Activated CD4-positive, alpha-beta memory T cell treated with anti-CD3 and anti-CD28 coated beads for 36 hours (primary cell): ENCODE data around the gene FBN1. TPM values are rescaled to one million over a fixed set of nuclear protein-coding genes. Genes with fewer than 3 reads are reported as not detected.

Source experiments
- CTCF ChIA-PET: fragments of 350-600 bp; sonication (Branson Sonifier 250); formaldehyde crosslinking; loops from one replicate; lab custom pipeline; 2021; ENCODE audit warnings: antibody characterized with exemption, inconsistent platforms; lab: Charles Lee
- POLR2A ChIA-PET: fragments of 350-600 bp; sonication (Branson Sonifier 250); formaldehyde crosslinking; loops from one replicate; lab custom pipeline; 2021; ENCODE audit warnings: antibody characterized with exemption; lab: Charles Lee
- DNase-seq: peaks from one replicate; pipeline ENCODE4 v3.0.0-alpha.2; 2020
- H3K27ac Mint-ChIP-seq: one replicate; pipeline ENCODE4 v1.8.0; 2021; ENCODE audit warnings: mixed read lengths
- H3K27me3 Mint-ChIP-seq: one replicate; pipeline ENCODE4 v1.8.0; 2021; ENCODE audit warnings: mixed read lengths
- H3K36me3 Mint-ChIP-seq: one replicate; pipeline ENCODE4 v1.8.0; 2021; ENCODE audit warnings: mixed read lengths
- H3K4me1 Mint-ChIP-seq: one replicate; pipeline ENCODE4 v1.8.0; 2021; ENCODE audit warnings: low read depth, mixed read lengths
- H3K4me3 Mint-ChIP-seq: one replicate; pipeline ENCODE4 v1.8.0; 2021; ENCODE audit warnings: mild to moderate bottlenecking, mixed read lengths
- H3K9me3 Mint-ChIP-seq: one replicate; pipeline ENCODE4 v1.8.0; 2021; ENCODE audit warnings: mixed read lengths
- intact Hi-C: fragments of 100-400 bp; cut with micrococcal nuclease; formaldehyde crosslinking; loops from one replicate; pipeline ENCODE4 v1.15.1; 2023
- total RNA-seq, 2 experiments: library from RNA; stranded (reverse); gene quantifications; one replicate each; pipeline ENCODE4 v1.2.3, GENCODE V29; 2021

The FBN1 gene
- total RNA-seq, 2 experiments from 2014 or later: 0.34 to 0.52 TPM

DNA sequence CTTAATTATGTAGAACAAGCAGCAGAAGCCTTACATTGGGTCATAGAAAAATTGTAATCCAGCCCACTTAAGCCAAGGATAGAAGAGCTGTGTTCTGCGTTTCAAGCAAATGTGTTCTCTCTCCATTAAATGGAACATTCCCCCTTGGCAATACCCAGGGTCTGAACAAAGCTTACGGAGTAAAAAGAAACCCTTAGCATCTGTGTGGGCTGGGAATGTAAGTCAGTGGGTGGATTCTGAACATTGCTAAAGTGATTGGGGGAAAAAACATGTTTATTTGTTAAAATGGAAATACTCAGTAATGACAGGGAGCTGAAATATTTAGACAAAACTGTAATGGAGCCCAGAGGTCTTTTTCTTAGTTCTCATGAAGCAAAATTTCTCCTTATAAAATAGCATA is 166.9 kb downstream of the FBN1 start:
- no peak for DNase-seq
- H3K27ac Mint-ChIP-seq: no peak overlapping the region
- H3K4me1 Mint-ChIP-seq: no peaks in the 10 kb centered on the region
- H3K9me3 Mint-ChIP-seq: no peaks in the 10 kb centered on the region
- POLR2A ChIA-PET: no interaction called here
- intact Hi-C loops: no loop called here
- H3K36me3 Mint-ChIP-seq: no peaks in the 10 kb centered on the region
- no peak overlapping the region for H3K4me3 Mint-ChIP-seq
- CTCF ChIA-PET: interaction anchor here (1.1 kb wide), 1 partner anchor 29 kb away, joined by 4 read pairs; no protein-coding TSS in a partner anchor
- H3K27me3 Mint-ChIP-seq: no peaks in the 10 kb centered on the region

DNA sequence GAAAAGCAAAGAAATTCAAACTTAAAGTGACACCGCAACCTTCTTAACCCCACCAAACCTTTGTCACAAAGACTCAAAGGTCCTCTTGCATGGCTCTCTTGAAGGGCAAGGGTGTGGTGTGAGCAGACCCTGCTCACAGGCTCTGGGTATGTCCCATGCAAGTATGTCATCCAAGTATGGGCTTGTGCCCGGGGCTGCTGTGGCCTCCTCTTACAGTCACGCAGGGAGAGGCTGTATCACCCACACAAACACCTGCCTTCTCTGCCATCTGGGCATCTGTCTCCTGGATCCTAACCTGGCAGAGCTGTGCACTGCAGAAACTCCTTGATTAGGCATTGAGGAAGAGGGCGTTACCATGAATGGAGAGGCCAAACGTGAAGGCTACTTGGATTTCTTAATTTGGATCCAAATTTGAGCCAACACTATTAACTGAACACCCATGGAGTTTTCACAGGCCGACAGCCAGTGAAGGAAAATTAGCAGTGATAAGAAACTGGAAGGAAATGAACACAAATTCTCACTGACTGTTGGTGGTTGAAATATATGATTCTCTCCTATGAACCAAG is 167.6 kb downstream of the FBN1 start:
- H3K9me3 Mint-ChIP-seq: no peaks in the 10 kb centered on the region
- H3K27me3 Mint-ChIP-seq: no peaks in the 10 kb centered on the region
- POLR2A ChIA-PET: no interaction called here
- intact Hi-C loops: no loop called here
- CTCF ChIA-PET: no interaction called here
- no peak overlapping the region for H3K27ac Mint-ChIP-seq
- no peak overlapping the region for H3K4me3 Mint-ChIP-seq
- no peak for DNase-seq
- no peaks in the 10 kb centered on the region for H3K36me3 Mint-ChIP-seq
- H3K4me1 Mint-ChIP-seq: no peaks in the 10 kb centered on the region

- POLR2A ChIA-PET: no interaction called here
Observed at GRCh38 chr15:48475600-48476395, 169.7 kb downstream of the FBN1 start.

DNA sequence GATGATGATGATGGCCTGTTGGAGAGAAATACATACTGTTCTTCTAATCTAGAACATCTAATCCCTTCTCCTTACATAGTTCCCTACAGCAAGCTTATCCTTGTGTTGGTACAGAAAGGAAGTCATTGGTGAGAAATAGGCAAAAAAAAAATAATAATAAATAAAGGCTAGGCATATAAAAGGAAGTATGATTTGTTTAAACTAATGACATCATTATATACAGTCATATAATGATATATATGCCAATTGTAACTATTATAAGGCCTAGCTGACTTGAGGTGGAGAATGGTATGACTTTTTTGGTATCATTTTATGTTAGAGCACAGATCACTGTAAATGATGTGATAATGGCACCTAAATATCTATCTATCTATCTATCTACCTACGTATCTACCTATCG is 171.8 kb downstream of the FBN1 start:
- no peak overlapping the region for H3K27ac Mint-ChIP-seq
- no peaks in the 10 kb centered on the region for H3K27me3 Mint-ChIP-seq
- ChIA-PET CTCF (interaction anchor here (0.9 kb wide), 1 partner anchor 33 kb away, joined by 3 read pairs; no protein-coding TSS in a partner anchor), POLR2A (no interaction called here)
- intact Hi-C loops: no loop called here
- H3K4me3 Mint-ChIP-seq: no peak overlapping the region
- no peaks in the 10 kb centered on the region for H3K9me3 Mint-ChIP-seq
- DNase-seq: no peak
- H3K36me3 Mint-ChIP-seq: no peaks in the 10 kb centered on the region
- H3K4me1 Mint-ChIP-seq: no peaks in the 10 kb centered on the region

More at GRCh38 chr15:48475600-48476395, 169.7 kb downstream of the FBN1 start:
- Mint-ChIP-seq H3K4me1 (no peaks in the 10 kb centered on the region), H3K9me3 (no peaks in the 10 kb centered on the region), H3K4me3 (no peak overlapping the region), H3K27ac (no peak overlapping the region), H3K36me3 (no peaks in the 10 kb centered on the region), H3K27me3 (no peaks in the 10 kb centered on the region)
- CTCF ChIA-PET: interaction anchor here (0.8 kb wide), 1 partner anchor 32 kb away, joined by 3 read pairs; no protein-coding TSS in a partner anchor
- DNase-seq: no peak
- intact Hi-C loops: no loop called here

GRCh38 chr15:48472756-48473155 is 172.8 kb downstream of the FBN1 start:
- Mint-ChIP-seq H3K27me3 (no peaks in the 10 kb centered on the region), H3K9me3 (no peaks in the 10 kb centered on the region)

GRCh38 chr15:48471073-48471472 is 174.4 kb downstream of the FBN1 start:
- Mint-ChIP-seq H3K27ac (no peak overlapping the region), H3K9me3 (no peaks in the 10 kb centered on the region), H3K36me3 (no peaks in the 10 kb centered on the region), H3K27me3 (no peaks in the 10 kb centered on the region), H3K4me1 (no peaks in the 10 kb centered on the region), H3K4me3 (no peak overlapping the region)
- DNase-seq: no peak
- ChIA-PET CTCF (interaction anchor here (1.0 kb wide), 1 partner anchor 36 kb away, joined by 3 read pairs; no protein-coding TSS in a partner anchor), POLR2A (no interaction called here)
- intact Hi-C loops: no loop called here

More at GRCh38 chr15:48472756-48473155, 172.8 kb downstream of the FBN1 start:
- DNase-seq: no peak
- intact Hi-C loops: no loop called here
- ChIA-PET POLR2A (no interaction called here), CTCF (interaction anchor here (0.9 kb wide), 1 partner anchor 34 kb away, joined by 3 read pairs; no protein-coding TSS in a partner anchor)
- H3K27ac Mint-ChIP-seq: no peak overlapping the region
- H3K4me3 Mint-ChIP-seq: no peak overlapping the region
- H3K4me1 Mint-ChIP-seq: no peaks in the 10 kb centered on the region
- no peaks in the 10 kb centered on the region for H3K36me3 Mint-ChIP-seq

GRCh38 chr15:48470096-48470495 is 175.4 kb downstream of the FBN1 start:
- CTCF ChIA-PET: no interaction called here
- no peak overlapping the region for H3K27ac Mint-ChIP-seq
- DNase-seq: no peak
- POLR2A ChIA-PET: no interaction called here
- no peaks in the 10 kb centered on the region for H3K9me3 Mint-ChIP-seq
- no peaks in the 10 kb centered on the region for H3K4me1 Mint-ChIP-seq
- intact Hi-C loops: no loop called here
- H3K4me3 Mint-ChIP-seq: no peak overlapping the region
- H3K27me3 Mint-ChIP-seq: no peaks in the 10 kb centered on the region
- H3K36me3 Mint-ChIP-seq: no peaks in the 10 kb centered on the region

DNA sequence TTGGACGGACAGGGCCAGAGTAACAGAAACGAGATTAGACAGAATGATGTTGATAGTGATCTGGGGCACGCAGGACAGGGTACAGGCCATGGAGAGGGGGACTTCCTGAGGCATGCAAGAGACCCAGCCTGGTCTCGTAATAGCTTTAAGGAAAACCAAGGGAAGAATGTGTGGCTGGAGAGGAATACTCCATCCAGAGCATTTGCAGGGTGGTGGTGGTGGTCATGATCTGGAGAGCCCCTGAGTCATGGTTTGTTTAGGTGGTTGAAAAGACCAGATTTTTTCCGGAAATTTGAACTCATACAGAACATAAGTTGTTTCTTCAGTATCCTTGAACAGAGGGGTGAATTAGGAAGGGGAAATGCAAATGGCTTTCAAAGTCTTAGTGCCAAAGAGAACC is 175.8 kb downstream of the FBN1 start:
- no peak overlapping the region for H3K27ac Mint-ChIP-seq
- no peaks in the 10 kb centered on the region for H3K9me3 Mint-ChIP-seq
- no peaks in the 10 kb centered on the region for H3K36me3 Mint-ChIP-seq
- H3K4me1 Mint-ChIP-seq: no peaks in the 10 kb centered on the region
- DNase-seq: no peak
- CTCF ChIA-PET: no interaction called here
- POLR2A ChIA-PET: no interaction called here
- intact Hi-C loops: no loop called here
- no peak overlapping the region for H3K4me3 Mint-ChIP-seq
- no peaks in the 10 kb centered on the region for H3K27me3 Mint-ChIP-seq

DNA sequence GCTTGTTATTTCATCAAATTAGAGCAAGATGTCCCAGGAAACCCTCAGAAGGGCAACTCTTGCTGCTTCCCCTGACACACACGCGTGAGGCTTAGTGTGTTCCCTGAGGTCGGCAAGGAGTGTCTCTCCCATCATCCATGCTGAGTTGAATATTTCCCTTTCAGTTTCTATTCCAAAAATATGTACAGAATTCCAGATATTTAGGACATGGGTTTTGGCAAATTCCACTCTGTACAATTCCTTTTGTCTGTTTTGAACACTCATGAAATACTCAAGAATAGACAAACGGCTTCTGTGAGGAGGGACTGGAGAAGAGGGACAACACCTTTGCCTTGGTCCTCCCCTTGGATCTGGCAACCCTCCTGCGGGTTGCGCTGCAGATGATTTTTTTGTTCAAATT is 176.2 kb downstream of the FBN1 start:
- Mint-ChIP-seq H3K9me3 (no peaks in the 10 kb centered on the region), H3K36me3 (no peaks in the 10 kb centered on the region), H3K4me3 (no peak overlapping the region), H3K27ac (no peak overlapping the region), H3K4me1 (no peaks in the 10 kb centered on the region), H3K27me3 (no peaks in the 10 kb centered on the region)
- intact Hi-C loops: no loop called here
- CTCF ChIA-PET: no interaction called here
- no peak for DNase-seq
- POLR2A ChIA-PET: no interaction called here

- Mint-ChIP-seq H3K36me3 (no peaks in the 10 kb centered on the region), H3K4me3 (no peak overlapping the region), H3K4me1 (no peaks in the 10 kb centered on the region), H3K27ac (no peak overlapping the region), H3K9me3 (no peaks in the 10 kb centered on the region), H3K27me3 (no peaks in the 10 kb centered on the region)
- CTCF ChIA-PET: no interaction called here
- no peak for DNase-seq
- POLR2A ChIA-PET: no interaction called here
- intact Hi-C loops: no loop called here
Observed at GRCh38 chr15:48467801-48468200, 177.7 kb downstream of the FBN1 start.

DNA sequence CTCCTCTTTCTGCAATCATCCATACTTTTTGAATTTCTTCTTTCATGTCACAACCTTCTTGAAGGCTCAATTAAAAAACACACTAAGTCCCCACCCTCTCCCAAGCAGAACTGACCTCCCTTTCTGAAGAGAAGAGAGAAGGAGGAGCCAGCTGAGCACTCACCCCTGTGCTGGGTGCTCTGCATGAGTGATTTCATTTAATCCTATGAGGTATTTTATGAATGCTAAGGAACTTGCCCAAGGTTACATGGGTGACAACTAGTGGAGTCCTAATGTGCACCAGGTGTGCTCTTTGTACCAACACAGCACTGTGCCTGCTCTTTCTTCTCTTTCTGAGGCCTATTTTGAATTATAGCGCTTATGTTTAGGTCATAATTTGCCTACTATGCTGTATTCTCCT is 178.7 kb downstream of the FBN1 start:
- Mint-ChIP-seq H3K4me3 (no peak overlapping the region), H3K27me3 (no peaks in the 10 kb centered on the region), H3K9me3 (no peaks in the 10 kb centered on the region), H3K27ac (no peak overlapping the region), H3K36me3 (no peaks in the 10 kb centered on the region), H3K4me1 (no peaks in the 10 kb centered on the region)
- no peak for DNase-seq
- ChIA-PET CTCF (no interaction called here), POLR2A (no interaction called here)
- intact Hi-C loops: no loop called here

- Mint-ChIP-seq H3K36me3 (no peaks in the 10 kb centered on the region), H3K9me3 (no peaks in the 10 kb centered on the region), H3K4me3 (no peak overlapping the region), H3K27me3 (no peaks in the 10 kb centered on the region), H3K4me1 (no peaks in the 10 kb centered on the region), H3K27ac (no peak overlapping the region)
- intact Hi-C loops: no loop called here
- no peak for DNase-seq
- ChIA-PET POLR2A (no interaction called here), CTCF (no interaction called here)
Observed at GRCh38 chr15:48466079-48466478, 179.4 kb downstream of the FBN1 start.
